ENCODE results near the gene TNNI2. TPM values are rescaled to one million over a fixed set of nuclear protein-coding genes. Genes with fewer than 3 reads are reported as not detected.

The TNNI2 gene
- polyA plus RNA-seq, 1 donor (not counting 4 experiments of a cell fraction or from before 2014, with no cell fraction given), result 10.7 TPM

- Histone ChIP-seq H2AFZ (ENCODE audit: control insufficient read depth, low read length) (no peak overlapping the region), H3K4me3 (ENCODE audit: control insufficient read depth in 2 of 3, extremely low read depth in 1 of 3, insufficient read depth in 2 of 3, low read depth in 1 of 3, low read length in 3 of 3) (no peak overlapping the region), H3K27ac (ENCODE audit: control insufficient read depth, insufficient read depth, low read length) (no peak overlapping the region), H3K9me3 (ENCODE audit: control insufficient read depth, low read depth, low read length) (no peaks in the 10 kb centered on the region), H3K79me2 (ENCODE audit: control insufficient read depth, insufficient read depth, low read length) (no peaks in the 10 kb centered on the region), H3K36me3 (ENCODE audit: control insufficient read depth in 2 of 2, extremely low read depth in 1 of 2, insufficient read depth in 2 of 2, low read length in 2 of 2) (no peaks in the 10 kb centered on the region), H3K4me1 (ENCODE audit: control insufficient read depth, extremely low read depth, insufficient read depth, low read length) (peaks cover 21% of the 10 kb centered on the region), H3K4me2 (ENCODE audit: control insufficient read depth, extremely low read depth, insufficient read depth, low read depth, low read length) (no peak overlapping the region), H3K9ac (ENCODE audit: control insufficient read depth, extremely low read depth, insufficient read depth, low read length) (no peak overlapping the region), H4K20me1 (ENCODE audit: control insufficient read depth, extremely low read depth, insufficient read depth, low read length) (no peaks in the 10 kb centered on the region), H3K27me3 (ENCODE audit: control insufficient read depth, extremely low read depth, insufficient read depth, low read length) (peaks cover 6% of the 10 kb centered on the region), H3K9me1 (ENCODE audit: control insufficient read depth, extremely low read depth, insufficient read depth, low read length) (no peaks in the 10 kb centered on the region)
- FAIRE-seq, result no peak
- dilution Hi-C loops (cut with MboI; ENCODE audit: extremely low pct_ligation_motif_present, low sequenced_read_pairs), result no loop called here
- TF ChIP-seq, protein P1, sequence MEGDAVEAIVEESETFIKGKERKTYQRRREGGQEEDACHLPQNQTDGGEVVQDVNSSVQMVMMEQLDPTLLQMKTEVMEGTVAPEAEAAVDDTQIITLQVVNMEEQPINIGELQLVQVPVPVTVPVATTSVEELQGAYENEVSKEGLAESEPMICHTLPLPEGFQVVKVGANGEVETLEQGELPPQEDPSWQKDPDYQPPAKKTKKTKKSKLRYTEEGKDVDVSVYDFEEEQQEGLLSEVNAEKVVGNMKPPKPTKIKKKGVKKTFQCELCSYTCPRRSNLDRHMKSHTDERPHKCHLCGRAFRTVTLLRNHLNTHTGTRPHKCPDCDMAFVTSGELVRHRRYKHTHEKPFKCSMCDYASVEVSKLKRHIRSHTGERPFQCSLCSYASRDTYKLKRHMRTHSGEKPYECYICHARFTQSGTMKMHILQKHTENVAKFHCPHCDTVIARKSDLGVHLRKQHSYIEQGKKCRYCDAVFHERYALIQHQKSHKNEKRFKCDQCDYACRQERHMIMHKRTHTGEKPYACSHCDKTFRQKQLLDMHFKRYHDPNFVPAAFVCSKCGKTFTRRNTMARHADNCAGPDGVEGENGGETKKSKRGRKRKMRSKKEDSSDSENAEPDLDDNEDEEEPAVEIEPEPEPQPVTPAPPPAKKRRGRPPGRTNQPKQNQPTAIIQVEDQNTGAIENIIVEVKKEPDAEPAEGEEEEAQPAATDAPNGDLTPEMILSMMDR (optimal IDR thresholded peaks at IDR 0.05 in 1 of 3, IDR thresholded peaks at IDR 0.05 in 1 of 3, conservative IDR thresholded peaks at IDR 0.05 in 1 of 3; ENCODE audit: extremely low read depth in 1 of 3, insufficient read depth in 2 of 3, low read length in 3 of 3), result no peak
- TF ChIP-seq EZH2 (IDR thresholded peaks at IDR 0.05; ENCODE audit: low read length), result no peak
- no peak for DNase-seq (ENCODE audit: low read depth, low spot score)
Measured at GRCh38 chr11:1878137-1879031, 39.6 kb downstream of the TNNI2 start.

DNA sequence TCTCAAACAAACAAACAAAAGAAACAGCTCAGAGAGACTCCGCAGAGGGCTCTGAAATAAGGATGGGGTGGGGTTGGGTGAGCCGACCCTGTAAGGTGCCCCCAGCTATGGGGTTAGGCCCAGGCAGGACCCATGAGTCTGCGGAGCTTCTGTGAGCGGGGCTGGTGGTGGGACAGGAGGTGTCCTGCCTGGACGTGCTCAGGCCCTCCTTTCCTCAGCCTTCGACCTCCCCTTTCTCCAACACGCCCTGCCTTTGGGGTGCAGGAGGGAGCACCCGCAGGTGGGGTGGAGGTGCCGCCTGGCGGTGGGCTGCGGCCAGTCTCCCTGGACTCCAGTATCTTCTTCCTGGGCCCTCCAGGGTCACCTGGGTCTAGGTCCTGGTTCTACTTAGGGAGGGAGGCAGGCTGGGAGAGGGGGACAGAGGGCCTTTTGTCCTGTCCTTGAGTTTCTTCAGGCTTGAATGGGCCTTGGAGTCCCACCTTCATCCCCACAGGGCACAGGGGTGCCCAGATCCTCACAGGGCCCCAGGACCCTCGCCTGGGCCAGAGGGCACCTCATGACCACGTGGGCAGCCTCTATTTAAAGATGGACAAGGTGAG lies 40.7 kb downstream of the TNNI2 start:
- H2AFZ ChIP-seq (ENCODE audit: control insufficient read depth, low read length), result no peak overlapping the region
- H3K4me2 ChIP-seq (ENCODE audit: control insufficient read depth, extremely low read depth, insufficient read depth, low read depth, low read length), result no peak overlapping the region
- DNase-seq (ENCODE audit: low read depth, low spot score) (no peak), FAIRE-seq (no peak)
- no peaks in the 10 kb centered on the region for H3K79me2 ChIP-seq (ENCODE audit: control insufficient read depth, insufficient read depth, low read length)
- peaks cover 6% of the 10 kb centered on the region for H3K27me3 ChIP-seq (ENCODE audit: control insufficient read depth, extremely low read depth, insufficient read depth, low read length)
- H3K4me1 ChIP-seq (ENCODE audit: control insufficient read depth, extremely low read depth, insufficient read depth, low read length), result peaks cover 19% of the 10 kb centered on the region
- no peak overlapping the region for H3K4me3 ChIP-seq (ENCODE audit: control insufficient read depth in 2 of 3, extremely low read depth in 1 of 3, insufficient read depth in 2 of 3, low read depth in 1 of 3, low read length in 3 of 3)
- dilution Hi-C loops (cut with MboI; ENCODE audit: extremely low pct_ligation_motif_present, low sequenced_read_pairs), result no loop called here
- H4K20me1 ChIP-seq (ENCODE audit: control insufficient read depth, extremely low read depth, insufficient read depth, low read length), result no peaks in the 10 kb centered on the region
- H3K27ac ChIP-seq (ENCODE audit: control insufficient read depth, insufficient read depth, low read length), result no peak overlapping the region
- H3K9me3 ChIP-seq (ENCODE audit: control insufficient read depth, low read depth, low read length), result no peaks in the 10 kb centered on the region
- TF ChIP-seq, protein P1 (optimal IDR thresholded peaks at IDR 0.05 in 1 of 3, IDR thresholded peaks at IDR 0.05 in 1 of 3, conservative IDR thresholded peaks at IDR 0.05 in 1 of 3; ENCODE audit: extremely low read depth in 1 of 3, insufficient read depth in 2 of 3, low read length in 3 of 3), result peak in 2 of 3 experiments; percentile 43 to 64
- no peak for TF ChIP-seq EZH2 (IDR thresholded peaks at IDR 0.05; ENCODE audit: low read length)
- no peaks in the 10 kb centered on the region for H3K36me3 ChIP-seq (ENCODE audit: control insufficient read depth in 2 of 2, extremely low read depth in 1 of 2, insufficient read depth in 2 of 2, low read length in 2 of 2)
- no peak overlapping the region for H3K9ac ChIP-seq (ENCODE audit: control insufficient read depth, extremely low read depth, insufficient read depth, low read length)
- no peaks in the 10 kb centered on the region for H3K9me1 ChIP-seq (ENCODE audit: control insufficient read depth, extremely low read depth, insufficient read depth, low read length)
